ENCODE data around the gene TSACC.
A peak's percentile ranks its signal among the peaks of the same experiment; 100 is the strongest.

Gene TSACC

DNA sequence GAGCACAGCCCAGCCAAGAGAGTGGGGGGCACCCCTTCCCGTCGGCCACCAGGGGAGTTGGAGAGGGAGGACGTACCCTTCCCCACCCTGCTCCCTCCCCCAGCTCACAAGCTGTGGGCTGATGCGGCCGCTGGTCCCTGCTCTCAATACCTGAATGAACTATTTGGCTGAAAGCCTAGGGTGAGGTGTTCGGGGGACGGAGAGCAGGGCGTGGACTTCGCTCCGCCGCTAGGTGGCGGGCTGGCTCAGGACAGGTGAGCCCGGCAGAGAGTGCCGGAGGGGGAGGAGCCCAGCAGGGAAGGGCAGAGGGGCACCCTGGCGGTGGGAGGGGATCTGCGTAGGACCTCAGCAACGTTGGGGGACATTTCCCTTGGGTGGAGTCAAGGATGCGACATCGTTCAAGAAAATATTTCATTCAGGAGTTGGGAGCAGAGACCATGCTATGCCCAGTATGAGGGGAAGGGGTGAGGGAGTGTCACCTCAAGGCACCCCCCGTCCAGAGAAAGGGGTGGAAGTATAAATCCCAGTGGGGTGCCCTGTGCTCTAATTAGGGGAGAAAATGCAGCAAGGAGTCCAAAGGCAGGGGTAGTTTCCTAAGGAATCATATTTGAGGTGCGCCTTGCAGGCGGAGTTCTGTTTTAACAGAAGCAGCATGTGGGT, 18.7 kb downstream of the TSACC start:
- Histone ChIP-seq H3K4me1 (no peaks in the 10 kb centered on the region), H3K36me3 (ENCODE audit: control insufficient read depth, insufficient read depth, low read length) (no peaks in the 10 kb centered on the region), H3K27ac (no peak overlapping the region), H3K79me2 (no peaks in the 10 kb centered on the region), H3K4me3 (ENCODE audit: low read depth, low read length) (no peak overlapping the region), H3K9me3 (ENCODE audit: control insufficient read depth, low read length) (no peaks in the 10 kb centered on the region), H3K27me3 (ENCODE audit: control insufficient read depth, insufficient read depth, low read length) (no peaks in the 10 kb centered on the region), H3K4me2 (ENCODE audit: low read length) (peak overlapping the region; percentile 54), H2AFZ (no peak overlapping the region), H3K9ac (no peak overlapping the region)
- TF ChIP-seq, protein P1, sequence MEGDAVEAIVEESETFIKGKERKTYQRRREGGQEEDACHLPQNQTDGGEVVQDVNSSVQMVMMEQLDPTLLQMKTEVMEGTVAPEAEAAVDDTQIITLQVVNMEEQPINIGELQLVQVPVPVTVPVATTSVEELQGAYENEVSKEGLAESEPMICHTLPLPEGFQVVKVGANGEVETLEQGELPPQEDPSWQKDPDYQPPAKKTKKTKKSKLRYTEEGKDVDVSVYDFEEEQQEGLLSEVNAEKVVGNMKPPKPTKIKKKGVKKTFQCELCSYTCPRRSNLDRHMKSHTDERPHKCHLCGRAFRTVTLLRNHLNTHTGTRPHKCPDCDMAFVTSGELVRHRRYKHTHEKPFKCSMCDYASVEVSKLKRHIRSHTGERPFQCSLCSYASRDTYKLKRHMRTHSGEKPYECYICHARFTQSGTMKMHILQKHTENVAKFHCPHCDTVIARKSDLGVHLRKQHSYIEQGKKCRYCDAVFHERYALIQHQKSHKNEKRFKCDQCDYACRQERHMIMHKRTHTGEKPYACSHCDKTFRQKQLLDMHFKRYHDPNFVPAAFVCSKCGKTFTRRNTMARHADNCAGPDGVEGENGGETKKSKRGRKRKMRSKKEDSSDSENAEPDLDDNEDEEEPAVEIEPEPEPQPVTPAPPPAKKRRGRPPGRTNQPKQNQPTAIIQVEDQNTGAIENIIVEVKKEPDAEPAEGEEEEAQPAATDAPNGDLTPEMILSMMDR (IDR thresholded peaks at IDR 0.05), result peak; percentile 69

DNA sequence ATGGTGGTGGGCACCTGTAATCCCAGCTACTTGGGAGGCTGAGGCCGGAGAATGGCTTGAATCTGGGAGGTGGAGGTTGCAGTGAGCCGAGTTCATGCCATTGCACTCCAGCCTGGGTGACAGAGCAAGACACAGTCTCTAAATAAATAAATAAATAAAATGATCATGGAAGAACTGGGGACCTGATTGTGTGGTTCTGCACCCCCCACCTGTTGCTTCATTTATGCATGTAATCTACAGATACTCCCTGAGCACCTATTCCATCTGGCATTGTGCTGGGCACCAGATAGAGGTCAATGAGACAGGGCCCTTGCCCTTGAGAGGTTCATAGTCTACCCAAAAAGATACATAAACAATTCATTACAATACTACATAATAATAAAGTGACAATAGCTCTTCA, 19.7 kb downstream of the TSACC start:
- H3K4me2 ChIP-seq (ENCODE audit: low read length), result no peak overlapping the region
- H3K36me3 ChIP-seq (ENCODE audit: control insufficient read depth, insufficient read depth, low read length), result no peaks in the 10 kb centered on the region
- no peak overlapping the region for H2AFZ ChIP-seq
- TF ChIP-seq, protein P1 (IDR thresholded peaks at IDR 0.05), result no peak
- H3K27ac ChIP-seq, result no peak overlapping the region
- H3K79me2 ChIP-seq, result no peaks in the 10 kb centered on the region
- H3K4me1 ChIP-seq, result no peaks in the 10 kb centered on the region
- no peaks in the 10 kb centered on the region for H3K27me3 ChIP-seq (ENCODE audit: control insufficient read depth, insufficient read depth, low read length)
- H3K9me3 ChIP-seq (ENCODE audit: control insufficient read depth, low read length), result no peaks in the 10 kb centered on the region
- no peak overlapping the region for H3K4me3 ChIP-seq (ENCODE audit: low read depth, low read length)
- no peak overlapping the region for H3K9ac ChIP-seq

DNA sequence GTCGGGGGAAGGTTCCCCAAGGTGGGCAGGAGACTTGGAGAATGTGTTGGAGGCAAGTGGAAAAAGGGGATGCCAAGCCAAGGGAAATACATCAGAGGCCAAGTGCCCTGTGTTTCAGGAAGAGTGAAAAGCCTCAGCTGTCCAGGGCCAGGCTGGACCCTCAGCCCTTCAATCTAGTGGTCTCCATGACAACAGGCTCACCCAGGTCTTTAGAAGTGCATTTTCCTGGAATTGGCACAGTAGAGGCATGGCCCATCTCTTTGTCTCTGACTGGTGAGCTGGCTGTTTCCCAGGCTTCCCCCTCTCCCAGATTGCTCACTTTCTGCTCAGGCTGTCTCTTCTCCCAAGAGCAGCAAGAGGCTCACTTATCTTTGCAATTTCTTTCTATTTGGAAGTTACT, 20.3 kb downstream of the TSACC start:
- Histone ChIP-seq H3K9ac (no peak overlapping the region), H3K79me2 (no peaks in the 10 kb centered on the region), H2AFZ (no peak overlapping the region), H3K9me3 (ENCODE audit: control insufficient read depth, low read length) (no peaks in the 10 kb centered on the region), H3K27ac (no peak overlapping the region), H3K4me3 (ENCODE audit: low read depth, low read length) (no peak overlapping the region), H3K36me3 (ENCODE audit: control insufficient read depth, insufficient read depth, low read length) (no peaks in the 10 kb centered on the region), H3K4me1 (no peaks in the 10 kb centered on the region), H3K4me2 (ENCODE audit: low read length) (no peak overlapping the region), H3K27me3 (ENCODE audit: control insufficient read depth, insufficient read depth, low read length) (no peaks in the 10 kb centered on the region)
- TF ChIP-seq, protein P1 (IDR thresholded peaks at IDR 0.05), result no peak

DNA sequence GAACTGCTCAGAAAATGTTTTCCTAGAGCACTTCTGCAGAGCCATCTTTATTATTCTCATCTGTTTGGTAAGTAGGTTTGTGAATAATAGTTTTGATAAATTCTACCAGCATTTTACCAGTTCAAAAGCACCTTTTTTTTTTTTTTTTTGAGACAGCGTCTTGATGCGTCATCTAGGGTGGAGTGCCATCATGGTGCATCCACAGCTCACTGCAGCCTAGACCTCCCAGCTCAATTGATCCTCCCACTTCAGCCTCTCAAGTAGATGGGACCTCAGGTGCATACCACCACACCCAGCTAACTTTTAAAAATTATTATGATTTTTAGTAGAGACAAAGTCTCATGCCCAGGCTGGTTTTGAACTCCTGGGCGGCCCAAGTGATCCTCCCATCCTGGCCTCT, 20.9 kb downstream of the TSACC start:
- Histone ChIP-seq H3K9me3 (ENCODE audit: control insufficient read depth, low read length) (no peaks in the 10 kb centered on the region), H3K4me1 (no peaks in the 10 kb centered on the region), H3K27ac (no peak overlapping the region), H2AFZ (no peak overlapping the region), H3K4me3 (ENCODE audit: low read depth, low read length) (no peak overlapping the region), H3K36me3 (ENCODE audit: control insufficient read depth, insufficient read depth, low read length) (no peaks in the 10 kb centered on the region), H3K4me2 (ENCODE audit: low read length) (no peak overlapping the region), H3K9ac (no peak overlapping the region), H3K27me3 (ENCODE audit: control insufficient read depth, insufficient read depth, low read length) (no peaks in the 10 kb centered on the region), H3K79me2 (no peaks in the 10 kb centered on the region)
- TF ChIP-seq, protein P1 (IDR thresholded peaks at IDR 0.05), result no peak

DNA sequence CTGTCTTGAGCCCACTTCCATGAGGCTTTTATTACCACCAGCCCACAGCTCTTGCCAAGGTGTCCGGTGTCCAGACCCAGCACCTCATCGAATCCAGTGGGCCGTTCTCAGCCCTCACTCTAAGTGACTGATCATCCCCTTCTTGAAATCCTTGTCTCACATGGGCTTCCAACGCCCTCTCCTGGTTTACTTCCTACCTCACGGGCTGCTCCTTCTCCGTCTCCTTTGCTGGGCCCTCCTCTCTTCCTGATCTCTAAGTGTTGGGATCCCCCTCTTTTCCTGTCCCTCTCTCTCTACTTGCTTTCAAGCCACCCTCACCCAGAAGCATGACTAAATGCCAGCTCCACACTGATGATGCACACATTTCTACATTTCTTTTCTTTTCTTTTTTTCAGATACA, 21.6 kb downstream of the TSACC start:
- no peak overlapping the region for H3K4me2 ChIP-seq (ENCODE audit: low read length)
- H3K4me1 ChIP-seq, result no peaks in the 10 kb centered on the region

More for the DNA sequence above, 21.6 kb downstream of the TSACC start:
- Histone ChIP-seq H3K9me3 (ENCODE audit: control insufficient read depth, low read length) (no peaks in the 10 kb centered on the region), H3K4me3 (ENCODE audit: low read depth, low read length) (no peak overlapping the region), H2AFZ (no peak overlapping the region), H3K36me3 (ENCODE audit: control insufficient read depth, insufficient read depth, low read length) (no peaks in the 10 kb centered on the region), H3K27ac (no peak overlapping the region), H3K9ac (no peak overlapping the region), H3K27me3 (ENCODE audit: control insufficient read depth, insufficient read depth, low read length) (no peaks in the 10 kb centered on the region), H3K79me2 (no peaks in the 10 kb centered on the region)
- TF ChIP-seq, protein P1 (IDR thresholded peaks at IDR 0.05), result no peak

Data from parathyroid adenoma (tissue), 2 donors.